ENCODE data around the gene PIGB. TPM values are rescaled to one million over a fixed set of nuclear protein-coding genes. Genes with fewer than 3 reads are reported as not detected.

Gene PIGB
- total RNA-seq, 1 experiment from 2014 or later, result 15.1 TPM

GRCh38 chr15:55383687-55384086 is 64.7 kb downstream of the PIGB start:
- H3K9me2 ChIP-seq (ENCODE audit: insufficient read depth), result no peaks in the 10 kb centered on the region
- no peak overlapping the region for H3K4me2 ChIP-seq (ENCODE audit: low read length)
- no peak overlapping the region for H3K27ac ChIP-seq (ENCODE audit: low read depth, low read length)
- no peaks in the 10 kb centered on the region for H4K20me1 ChIP-seq (ENCODE audit: insufficient read depth)
- ATAC-seq, result no peak
- BruUV-seq (replicated peaks), result no TSS peak
- RAD21 ChIA-PET (ENCODE audit: low non-redundant PET in 1 of 2, low total read pairs in 2 of 2, uncharacterized antibody in 2 of 2, unreplicated experiment in 2 of 2), result no interaction called here
- H2AFZ ChIP-seq (ENCODE audit: low read depth, low read length, poor library complexity, severe bottlenecking), result no peak overlapping the region
- no peak overlapping the region for H3K4me3 ChIP-seq (replicated peaks in 1 of 2; ENCODE audit: low read depth in 1 of 2, low read length in 2 of 2)
- intact Hi-C loops (cut with micrococcal nuclease), result no loop called here
- CTCF ChIA-PET, result no interaction called here
- no peaks in the 10 kb centered on the region for H3K79me2 ChIP-seq (ENCODE audit: insufficient read depth, low read length)
- no peak overlapping the region for H3K9ac ChIP-seq (ENCODE audit: low read length)
- no peak for DNase-seq (ENCODE audit: low read depth, low spot score)
- POLR2A ChIA-PET, result no interaction called here
- H3K4me1 ChIP-seq (ENCODE audit: control insufficient read depth in 1 of 2, insufficient read depth in 2 of 2, low read length in 2 of 2), result no peaks in the 10 kb centered on the region
- no peaks in the 10 kb centered on the region for H3K9me3 ChIP-seq (ENCODE audit: control insufficient read depth in 1 of 2, insufficient read depth in 1 of 2, low read depth in 1 of 2, low read length in 2 of 2)
- TF ChIP-seq, protein P1, sequence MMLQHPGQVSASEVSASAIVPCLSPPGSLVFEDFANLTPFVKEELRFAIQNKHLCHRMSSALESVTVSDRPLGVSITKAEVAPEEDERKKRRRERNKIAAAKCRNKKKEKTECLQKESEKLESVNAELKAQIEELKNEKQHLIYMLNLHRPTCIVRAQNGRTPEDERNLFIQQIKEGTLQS (IDR thresholded peaks at IDR 0.05), result no peak
- no peak for TF ChIP-seq CBX3 (IDR thresholded peaks at IDR 0.05; ENCODE audit: low read depth)
- no peak for TF ChIP-seq FOSL1 (IDR thresholded peaks at IDR 0.05; ENCODE audit: low read depth)
- TF ChIP-seq RAD21 (IDR thresholded peaks at IDR 0.05; ENCODE audit: low read depth), result no peak
- TF ChIP-seq EZH2phosphoT487 (IDR thresholded peaks at IDR 0.05; ENCODE audit: borderline replicate concordance), result no peak
- no peak for TF ChIP-seq EZH2 (IDR thresholded peaks at IDR 0.05)
- no peak for TF ChIP-seq CTCF (IDR thresholded peaks at IDR 0.05 in 2 of 3, conservative IDR thresholded peaks at IDR 0.05 in 1 of 3; ENCODE audit: borderline replicate concordance in 1 of 3, insufficient read depth in 1 of 3, low read depth in 2 of 3, low read length in 2 of 3)
- TF ChIP-seq SRF (IDR thresholded peaks at IDR 0.05; ENCODE audit: low read depth), result no peak
- no peak for TF ChIP-seq JUND (IDR thresholded peaks at IDR 0.05)
- TF ChIP-seq, protein P2, sequence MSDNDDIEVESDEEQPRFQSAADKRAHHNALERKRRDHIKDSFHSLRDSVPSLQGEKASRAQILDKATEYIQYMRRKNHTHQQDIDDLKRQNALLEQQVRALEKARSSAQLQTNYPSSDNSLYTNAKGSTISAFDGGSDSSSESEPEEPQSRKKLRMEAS (IDR thresholded peaks at IDR 0.05), result no peak
- TF ChIP-seq, protein P3, sequence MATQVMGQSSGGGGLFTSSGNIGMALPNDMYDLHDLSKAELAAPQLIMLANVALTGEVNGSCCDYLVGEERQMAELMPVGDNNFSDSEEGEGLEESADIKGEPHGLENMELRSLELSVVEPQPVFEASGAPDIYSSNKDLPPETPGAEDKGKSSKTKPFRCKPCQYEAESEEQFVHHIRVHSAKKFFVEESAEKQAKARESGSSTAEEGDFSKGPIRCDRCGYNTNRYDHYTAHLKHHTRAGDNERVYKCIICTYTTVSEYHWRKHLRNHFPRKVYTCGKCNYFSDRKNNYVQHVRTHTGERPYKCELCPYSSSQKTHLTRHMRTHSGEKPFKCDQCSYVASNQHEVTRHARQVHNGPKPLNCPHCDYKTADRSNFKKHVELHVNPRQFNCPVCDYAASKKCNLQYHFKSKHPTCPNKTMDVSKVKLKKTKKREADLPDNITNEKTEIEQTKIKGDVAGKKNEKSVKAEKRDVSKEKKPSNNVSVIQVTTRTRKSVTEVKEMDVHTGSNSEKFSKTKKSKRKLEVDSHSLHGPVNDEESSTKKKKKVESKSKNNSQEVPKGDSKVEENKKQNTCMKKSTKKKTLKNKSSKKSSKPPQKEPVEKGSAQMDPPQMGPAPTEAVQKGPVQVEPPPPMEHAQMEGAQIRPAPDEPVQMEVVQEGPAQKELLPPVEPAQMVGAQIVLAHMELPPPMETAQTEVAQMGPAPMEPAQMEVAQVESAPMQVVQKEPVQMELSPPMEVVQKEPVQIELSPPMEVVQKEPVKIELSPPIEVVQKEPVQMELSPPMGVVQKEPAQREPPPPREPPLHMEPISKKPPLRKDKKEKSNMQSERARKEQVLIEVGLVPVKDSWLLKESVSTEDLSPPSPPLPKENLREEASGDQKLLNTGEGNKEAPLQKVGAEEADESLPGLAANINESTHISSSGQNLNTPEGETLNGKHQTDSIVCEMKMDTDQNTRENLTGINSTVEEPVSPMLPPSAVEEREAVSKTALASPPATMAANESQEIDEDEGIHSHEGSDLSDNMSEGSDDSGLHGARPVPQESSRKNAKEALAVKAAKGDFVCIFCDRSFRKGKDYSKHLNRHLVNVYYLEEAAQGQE (IDR thresholded peaks at IDR 0.05; ENCODE audit: low read depth), result no peak
- TF ChIP-seq, protein P4, sequence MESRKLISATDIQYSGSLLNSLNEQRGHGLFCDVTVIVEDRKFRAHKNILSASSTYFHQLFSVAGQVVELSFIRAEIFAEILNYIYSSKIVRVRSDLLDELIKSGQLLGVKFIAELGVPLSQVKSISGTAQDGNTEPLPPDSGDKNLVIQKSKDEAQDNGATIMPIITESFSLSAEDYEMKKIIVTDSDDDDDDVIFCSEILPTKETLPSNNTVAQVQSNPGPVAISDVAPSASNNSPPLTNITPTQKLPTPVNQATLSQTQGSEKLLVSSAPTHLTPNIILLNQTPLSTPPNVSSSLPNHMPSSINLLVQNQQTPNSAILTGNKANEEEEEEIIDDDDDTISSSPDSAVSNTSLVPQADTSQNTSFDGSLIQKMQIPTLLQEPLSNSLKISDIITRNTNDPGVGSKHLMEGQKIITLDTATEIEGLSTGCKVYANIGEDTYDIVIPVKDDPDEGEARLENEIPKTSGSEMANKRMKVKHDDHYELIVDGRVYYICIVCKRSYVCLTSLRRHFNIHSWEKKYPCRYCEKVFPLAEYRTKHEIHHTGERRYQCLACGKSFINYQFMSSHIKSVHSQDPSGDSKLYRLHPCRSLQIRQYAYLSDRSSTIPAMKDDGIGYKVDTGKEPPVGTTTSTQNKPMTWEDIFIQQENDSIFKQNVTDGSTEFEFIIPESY (IDR thresholded peaks at IDR 0.05; ENCODE audit: extremely low read depth, insufficient replicate concordance, low read length), result no peak
- no peak for TF ChIP-seq ZFX (IDR thresholded peaks at IDR 0.05)
- no peak for TF ChIP-seq EGR1 (IDR thresholded peaks at IDR 0.05; ENCODE audit: low read depth)
- no peaks in the 10 kb centered on the region for H3K36me3 ChIP-seq (ENCODE audit: control insufficient read depth in 1 of 2, insufficient read depth in 2 of 2, low read length in 2 of 2)
- H3K27me3 ChIP-seq (ENCODE audit: insufficient read depth, low read length), result no peaks in the 10 kb centered on the region

Data from HCT116 (cell line).